Neural progenitor cell (in vitro differentiated cells): ENCODE results near the gene GRIP1. TPM values are rescaled to one million over a fixed set of nuclear protein-coding genes. Genes with fewer than 3 reads are reported as not detected.

Source experiments
- DNase-seq: peaks from one replicate; pipeline ENCODE4 v3.0.0-alpha.2; 2016; ENCODE audit warnings: low spot score
- H2AFZ ChIP-seq: fragments of 200-600 bp; sonication (generic); replicated peaks from 2 replicates; pipeline ENCODE4 v1.6.1; 2016; ENCODE audit warnings: antibody characterized with exemption
- H3F3A ChIP-seq: fragments of 200-600 bp; sonication (generic); 2 replicates; pipeline ENCODE4 v1.6.1; 2016; ENCODE audit warnings: antibody characterized with exemption, low read depth
- H3K27ac ChIP-seq: fragments of 200-600 bp; sonication (generic); 2 replicates; pipeline ENCODE4 v1.5.1; 2016; ENCODE audit warnings: mild to moderate bottlenecking
- H3K27me3 ChIP-seq: fragments of 200-600 bp; sonication (generic); 2 replicates; pipeline ENCODE4 v1.6.1; 2016; ENCODE audit warnings: mild to moderate bottlenecking, moderate library complexity
- H3K36me3 ChIP-seq: fragments of 200-600 bp; sonication (generic); 2 replicates; pipeline ENCODE4 v1.5.1; 2016
- H3K4me1 ChIP-seq: fragments of 200-600 bp; sonication (generic); 2 replicates; pipeline ENCODE4 v1.6.1; 2016; ENCODE audit warnings: mixed run types
- H3K4me2 ChIP-seq: fragments of 200-600 bp; sonication (generic); 2 replicates; pipeline ENCODE4 v1.6.1; 2016
- H3K4me3 ChIP-seq: fragments of 200-600 bp; sonication (generic); 2 replicates; pipeline ENCODE4 v1.5.1; 2016
- H3K79me2 ChIP-seq: fragments of 200-600 bp; sonication (generic); 2 replicates; pipeline ENCODE4 v1.6.1; 2016; ENCODE audit warnings: low read depth
- H3K9ac ChIP-seq: fragments of 200-600 bp; sonication (generic); 2 replicates; pipeline ENCODE4 v1.6.1; 2016
- H3K9me3 ChIP-seq: fragments of 200-600 bp; sonication (generic); 2 replicates; pipeline ENCODE4 v1.5.1; 2016; ENCODE audit warnings: low read depth
- H4K20me1 ChIP-seq: fragments of 200-600 bp; sonication (generic); 2 replicates; pipeline ENCODE4 v1.6.1; 2016; ENCODE audit warnings: low read depth
- H3K27ac Mint-ChIP-seq: 3 replicates; pipeline ENCODE4 v1.8.0; 2021; ENCODE audit warnings: mixed read lengths
- H3K27me3 Mint-ChIP-seq: 2 replicates; pipeline ENCODE4 v1.8.0; 2022; ENCODE audit warnings: low read depth, mild to moderate bottlenecking, inconsistent platforms, moderate library complexity, mixed read lengths; ENCODE audit not compliant: insufficient read depth
- H3K36me3 Mint-ChIP-seq: 3 replicates; pipeline ENCODE4 v1.8.0; 2021; ENCODE audit warnings: mixed read lengths
- H3K4me1 Mint-ChIP-seq: 3 replicates; pipeline ENCODE4 v1.8.0; 2021; ENCODE audit warnings: mixed read lengths
- H3K4me3 Mint-ChIP-seq: 3 replicates; pipeline ENCODE4 v1.8.0; 2021; ENCODE audit warnings: mild to moderate bottlenecking, moderate library complexity, mixed read lengths
- H3K9me3 Mint-ChIP-seq: 3 replicates; pipeline ENCODE4 v1.8.0; 2020; ENCODE audit warnings: mixed read lengths
- EZH2 ChIP-seq: fragments of 200-600 bp; sonication (generic); IDR thresholded peaks from 2 replicates; pipeline ENCODE4 v1.6.1; 2017; ENCODE audit warnings: antibody characterized with exemption, mild to moderate bottlenecking, moderate library complexity
- EZH2phosphoT487 ChIP-seq: fragments of 200-600 bp; sonication (generic); IDR thresholded peaks from 2 replicates; pipeline ENCODE4 v1.6.1; 2017; ENCODE audit warnings: antibody characterized with exemption
- total RNA-seq: library from RNA; depleted of rRNA; stranded (reverse); fragments of >200 nt; gene quantifications from 2 replicates; pipeline ENCODE4 v1.2.3, GENCODE V29; 2015; ENCODE audit warnings: low replicate concordance
- TF ChIP-seq, protein P1 (sequence below): fragments of 200-600 bp; sonication (generic); IDR thresholded peaks from 2 replicates; pipeline ENCODE4 v1.5.1; 2017; ENCODE audit warnings: antibody characterized with exemption, mild to moderate bottlenecking

Gene GRIP1
- total RNA-seq, 1 donor from 2014 or later: 38.2 TPM

DNA sequence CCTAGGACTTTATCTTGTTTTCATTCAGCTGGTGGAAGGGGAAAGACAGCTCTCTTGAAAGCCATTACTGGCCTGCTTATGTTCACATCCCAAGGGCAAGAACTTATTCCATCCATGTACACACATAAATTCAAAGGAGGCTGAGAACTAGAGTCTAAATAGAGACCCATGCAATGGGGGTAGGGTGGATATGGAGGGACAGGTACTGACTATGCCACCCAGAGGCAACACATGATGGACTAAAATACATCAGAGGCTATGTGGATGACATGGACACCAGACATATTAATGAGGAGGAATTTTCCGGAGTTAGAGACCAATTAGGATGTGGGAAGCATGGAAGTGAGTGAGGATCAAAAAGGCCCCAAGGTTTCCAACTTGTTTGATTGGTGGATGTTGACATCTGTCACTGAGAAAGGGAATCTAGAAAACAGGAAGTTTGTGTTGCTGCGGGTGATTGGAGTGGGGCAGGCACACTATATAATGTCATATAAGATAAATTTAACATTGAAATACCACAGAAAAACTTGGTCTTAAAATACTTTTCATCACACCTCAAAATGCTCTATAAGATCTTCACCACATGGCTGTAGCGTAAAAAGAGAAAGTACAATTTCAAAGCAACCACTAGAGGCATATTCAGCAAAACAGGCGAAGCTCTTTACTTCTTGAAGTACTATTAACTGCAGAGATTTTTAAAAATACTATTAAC is 130.4 kb downstream of the GRIP1 start:
- H3K9ac ChIP-seq: no peak overlapping the region
- no peaks in the 10 kb centered on the region for H3K4me1 ChIP-seq
- no peak for TF ChIP-seq EZH2phosphoT487
- TF ChIP-seq, protein P1, sequence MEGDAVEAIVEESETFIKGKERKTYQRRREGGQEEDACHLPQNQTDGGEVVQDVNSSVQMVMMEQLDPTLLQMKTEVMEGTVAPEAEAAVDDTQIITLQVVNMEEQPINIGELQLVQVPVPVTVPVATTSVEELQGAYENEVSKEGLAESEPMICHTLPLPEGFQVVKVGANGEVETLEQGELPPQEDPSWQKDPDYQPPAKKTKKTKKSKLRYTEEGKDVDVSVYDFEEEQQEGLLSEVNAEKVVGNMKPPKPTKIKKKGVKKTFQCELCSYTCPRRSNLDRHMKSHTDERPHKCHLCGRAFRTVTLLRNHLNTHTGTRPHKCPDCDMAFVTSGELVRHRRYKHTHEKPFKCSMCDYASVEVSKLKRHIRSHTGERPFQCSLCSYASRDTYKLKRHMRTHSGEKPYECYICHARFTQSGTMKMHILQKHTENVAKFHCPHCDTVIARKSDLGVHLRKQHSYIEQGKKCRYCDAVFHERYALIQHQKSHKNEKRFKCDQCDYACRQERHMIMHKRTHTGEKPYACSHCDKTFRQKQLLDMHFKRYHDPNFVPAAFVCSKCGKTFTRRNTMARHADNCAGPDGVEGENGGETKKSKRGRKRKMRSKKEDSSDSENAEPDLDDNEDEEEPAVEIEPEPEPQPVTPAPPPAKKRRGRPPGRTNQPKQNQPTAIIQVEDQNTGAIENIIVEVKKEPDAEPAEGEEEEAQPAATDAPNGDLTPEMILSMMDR: peak; percentile 46
- no peaks in the 10 kb centered on the region for H3K36me3 Mint-ChIP-seq
- H3K36me3 ChIP-seq: no peaks in the 10 kb centered on the region
- DNase-seq: peak; percentile 7
- H3F3A ChIP-seq: no peaks in the 10 kb centered on the region
- H3K9me3 Mint-ChIP-seq: no peaks in the 10 kb centered on the region
- no peaks in the 10 kb centered on the region for H3K4me1 Mint-ChIP-seq
- H3K4me3 ChIP-seq: no peak overlapping the region
- no peak overlapping the region for H2AFZ ChIP-seq
- no peak overlapping the region for H3K27ac Mint-ChIP-seq
- H3K9me3 ChIP-seq: no peaks in the 10 kb centered on the region
- H4K20me1 ChIP-seq: no peaks in the 10 kb centered on the region
- no peak overlapping the region for H3K4me3 Mint-ChIP-seq
- H3K27ac ChIP-seq: no peak overlapping the region
- H3K27me3 ChIP-seq: no peaks in the 10 kb centered on the region
- H3K4me2 ChIP-seq: no peak overlapping the region
- H3K27me3 Mint-ChIP-seq: peaks cover 3% of the 10 kb centered on the region
- H3K79me2 ChIP-seq: no peaks in the 10 kb centered on the region

DNA sequence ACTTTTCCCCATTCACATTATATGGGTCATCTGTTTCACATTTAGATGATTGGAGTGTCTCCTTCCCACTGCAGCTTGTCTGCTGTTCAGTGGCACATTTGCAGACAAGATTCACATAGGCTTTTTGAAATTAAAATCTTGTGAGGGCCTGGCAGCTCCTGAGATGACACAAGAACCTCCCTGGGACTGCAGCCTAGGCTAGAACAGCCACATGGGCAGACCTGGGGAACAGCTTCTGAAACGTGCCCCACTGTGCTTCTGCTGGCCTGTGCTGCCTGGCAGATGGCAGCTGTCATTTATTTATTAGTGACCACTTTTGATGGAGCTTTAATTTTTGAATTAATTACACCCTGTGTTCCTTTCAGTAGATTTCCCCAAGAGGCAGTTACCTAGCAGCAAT is 137.4 kb downstream of the GRIP1 start:
- H3K4me1 Mint-ChIP-seq: peaks cover 5% of the 10 kb centered on the region
- H3K36me3 ChIP-seq: no peaks in the 10 kb centered on the region
- no peak overlapping the region for H3K27ac Mint-ChIP-seq
- no peaks in the 10 kb centered on the region for H3K9me3 ChIP-seq
- H3K4me3 Mint-ChIP-seq: no peak overlapping the region
- H3K36me3 Mint-ChIP-seq: peaks cover 4% of the 10 kb centered on the region
- H3F3A ChIP-seq: no peaks in the 10 kb centered on the region
- H3K27me3 ChIP-seq: no peaks in the 10 kb centered on the region
- H3K9me3 Mint-ChIP-seq: no peaks in the 10 kb centered on the region
- no peak overlapping the region for H2AFZ ChIP-seq
- no peaks in the 10 kb centered on the region for H3K79me2 ChIP-seq
- no peak for TF ChIP-seq EZH2
- TF ChIP-seq, protein P1: no peak
- TF ChIP-seq EZH2phosphoT487: no peak
- no peak overlapping the region for H3K9ac ChIP-seq
- no peaks in the 10 kb centered on the region for H4K20me1 ChIP-seq
- H3K4me2 ChIP-seq: no peak overlapping the region
- H3K4me1 ChIP-seq: no peaks in the 10 kb centered on the region
- no peak overlapping the region for H3K4me3 ChIP-seq
- H3K27ac ChIP-seq: no peak overlapping the region
- peaks cover 3% of the 10 kb centered on the region for H3K27me3 Mint-ChIP-seq
- DNase-seq: no peak

DNA sequence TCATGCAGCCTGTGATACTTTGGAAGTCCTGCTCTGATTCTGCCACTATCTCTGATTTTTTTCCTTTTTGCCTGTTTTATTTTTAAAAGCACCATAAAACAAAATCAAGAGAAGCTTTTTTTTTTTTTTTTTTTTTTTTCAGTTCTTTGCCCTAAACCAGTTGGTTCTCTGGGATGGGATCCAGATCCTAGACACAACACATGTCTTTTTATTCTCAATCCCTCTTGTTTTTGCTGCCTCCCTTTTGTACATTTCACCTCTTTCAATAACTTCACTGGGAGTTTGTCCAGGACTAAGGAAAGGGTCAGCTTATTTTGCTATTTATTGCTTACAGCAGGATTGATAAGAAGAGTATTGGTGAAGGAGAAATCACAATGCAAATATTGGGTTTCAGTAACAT is 139.4 kb downstream of the GRIP1 start:
- no peak overlapping the region for H3K4me3 ChIP-seq
- no peaks in the 10 kb centered on the region for H3F3A ChIP-seq
- Mint-ChIP-seq H3K4me1 (peaks cover 5% of the 10 kb centered on the region), H3K4me3 (no peak overlapping the region), H3K36me3 (peaks cover 4% of the 10 kb centered on the region), H3K27me3 (peaks cover under 1% of the 10 kb centered on the region), H3K9me3 (no peaks in the 10 kb centered on the region), H3K27ac (no peak overlapping the region)
- no peak overlapping the region for H2AFZ ChIP-seq
- no peak overlapping the region for H3K27ac ChIP-seq
- no peaks in the 10 kb centered on the region for H3K4me1 ChIP-seq
- H3K9ac ChIP-seq: no peak overlapping the region
- DNase-seq: no peak
- no peaks in the 10 kb centered on the region for H3K79me2 ChIP-seq
- no peaks in the 10 kb centered on the region for H3K36me3 ChIP-seq
- no peaks in the 10 kb centered on the region for H3K27me3 ChIP-seq
- H4K20me1 ChIP-seq: no peaks in the 10 kb centered on the region
- H3K9me3 ChIP-seq: no peaks in the 10 kb centered on the region
- no peak overlapping the region for H3K4me2 ChIP-seq
- no peak for TF ChIP-seq EZH2phosphoT487
- TF ChIP-seq, protein P1: no peak
- TF ChIP-seq EZH2: no peak
